ENCODE data around the gene SIDT1. TPM values are rescaled to one million over a fixed set of nuclear protein-coding genes. Genes with fewer than 3 reads are reported as not detected.

Gene SIDT1
- total and polyA plus RNA-seq, 3 donors from 2014 or later, result 5.0 to 8.6 (median 5.9) TPM

DNA sequence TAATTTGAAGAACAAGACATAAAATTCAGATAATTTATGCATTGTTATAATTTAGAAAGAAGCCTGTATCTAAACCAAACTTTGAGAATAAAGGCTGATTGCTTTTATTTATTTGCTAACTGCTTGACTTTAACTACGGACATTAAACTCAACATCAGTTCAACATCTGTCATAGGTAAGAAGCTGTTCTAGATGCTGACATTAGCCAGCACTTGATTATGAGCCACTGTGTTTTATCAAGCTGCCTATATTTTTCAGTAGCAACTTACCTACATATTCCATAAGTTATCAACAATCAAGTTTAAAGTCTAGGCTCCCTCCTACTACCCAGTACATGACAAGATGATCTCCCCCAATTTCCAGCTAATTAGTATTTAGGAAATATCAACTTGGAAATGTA, 122.0 kb downstream of the SIDT1 start:
- TF ChIP-seq POLR2A (IDR thresholded peaks at IDR 0.05), result no peak
- intact Hi-C loops (cut with DNase I; ENCODE audit: low total_unique reads), result no loop called here
- H3K27me3 ChIP-seq, result no peaks in the 10 kb centered on the region
- H3K4me1 ChIP-seq, result no peaks in the 10 kb centered on the region
- 82 to 84% methylated on average over 1 of the region's 1 CpG for WGBS, 2 donors
- no peak for DNase-seq
- H3K27ac ChIP-seq, result no peak overlapping the region
- H3K9me3 ChIP-seq, result no peaks in the 10 kb centered on the region
- H3K36me3 ChIP-seq (ENCODE audit: low read depth, missing control alignments), result no peaks in the 10 kb centered on the region
- H3K4me3 ChIP-seq, result no peak overlapping the region

DNA sequence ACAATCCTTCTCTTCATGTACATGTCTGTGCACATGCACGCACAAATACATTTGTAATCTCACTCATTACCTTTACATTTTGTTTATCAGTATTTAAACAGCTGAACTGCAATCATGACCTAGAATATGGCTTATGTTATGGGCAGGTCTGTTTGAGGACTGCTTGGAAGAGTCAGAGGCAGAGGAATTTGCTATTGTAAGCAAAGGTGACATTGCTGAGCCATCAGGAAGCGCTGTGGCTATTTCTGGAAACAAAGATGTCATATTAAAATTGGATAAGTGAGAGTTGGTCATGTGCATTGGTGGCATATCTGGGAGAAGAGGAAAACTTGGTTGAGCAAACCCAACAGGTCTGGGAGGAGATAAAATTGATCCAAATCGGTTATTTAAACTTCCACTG, 122.5 kb downstream of the SIDT1 start:
- TF ChIP-seq, protein P1, sequence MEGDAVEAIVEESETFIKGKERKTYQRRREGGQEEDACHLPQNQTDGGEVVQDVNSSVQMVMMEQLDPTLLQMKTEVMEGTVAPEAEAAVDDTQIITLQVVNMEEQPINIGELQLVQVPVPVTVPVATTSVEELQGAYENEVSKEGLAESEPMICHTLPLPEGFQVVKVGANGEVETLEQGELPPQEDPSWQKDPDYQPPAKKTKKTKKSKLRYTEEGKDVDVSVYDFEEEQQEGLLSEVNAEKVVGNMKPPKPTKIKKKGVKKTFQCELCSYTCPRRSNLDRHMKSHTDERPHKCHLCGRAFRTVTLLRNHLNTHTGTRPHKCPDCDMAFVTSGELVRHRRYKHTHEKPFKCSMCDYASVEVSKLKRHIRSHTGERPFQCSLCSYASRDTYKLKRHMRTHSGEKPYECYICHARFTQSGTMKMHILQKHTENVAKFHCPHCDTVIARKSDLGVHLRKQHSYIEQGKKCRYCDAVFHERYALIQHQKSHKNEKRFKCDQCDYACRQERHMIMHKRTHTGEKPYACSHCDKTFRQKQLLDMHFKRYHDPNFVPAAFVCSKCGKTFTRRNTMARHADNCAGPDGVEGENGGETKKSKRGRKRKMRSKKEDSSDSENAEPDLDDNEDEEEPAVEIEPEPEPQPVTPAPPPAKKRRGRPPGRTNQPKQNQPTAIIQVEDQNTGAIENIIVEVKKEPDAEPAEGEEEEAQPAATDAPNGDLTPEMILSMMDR (IDR thresholded peaks at IDR 0.05), result no peak
- TF ChIP-seq POLR2A (IDR thresholded peaks at IDR 0.05), result no peak
- DNase-seq, result no peak
- H3K4me1 ChIP-seq, result no peaks in the 10 kb centered on the region
- WGBS, 2 donors, result 87 to 88% methylated on average over 3 of the region's 3 CpGs
- H3K4me3 ChIP-seq, result no peak overlapping the region
- H3K36me3 ChIP-seq (ENCODE audit: low read depth, missing control alignments), result no peaks in the 10 kb centered on the region
- intact Hi-C loops (cut with DNase I; ENCODE audit: low total_unique reads), result no loop called here
- H3K9me3 ChIP-seq, result no peaks in the 10 kb centered on the region
- no peaks in the 10 kb centered on the region for H3K27me3 ChIP-seq
- H3K27ac ChIP-seq, result no peak overlapping the region

DNA sequence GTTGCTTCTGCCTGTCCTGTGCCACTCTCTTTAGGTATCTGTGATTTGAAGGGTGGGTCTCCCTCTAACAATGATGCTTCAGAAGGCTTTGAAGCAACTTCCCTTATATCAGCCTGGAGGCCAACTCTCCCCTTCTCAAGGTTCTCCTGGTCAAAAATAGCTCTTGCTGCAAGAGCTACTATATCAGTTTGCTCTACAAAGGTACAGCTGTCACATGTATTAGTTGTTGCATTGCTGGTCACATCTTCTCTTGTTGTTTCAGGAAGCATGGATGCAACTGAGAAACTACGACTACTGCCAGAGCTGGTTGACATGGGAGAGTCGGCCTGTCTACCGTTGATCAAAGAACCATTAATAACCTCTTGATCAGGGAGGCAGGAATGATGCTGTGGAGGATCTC, 125.8 kb downstream of the SIDT1 start:
- Histone ChIP-seq H3K36me3 (ENCODE audit: low read depth, missing control alignments) (no peaks in the 10 kb centered on the region), H3K27ac (no peak overlapping the region), H3K4me1 (no peaks in the 10 kb centered on the region), H3K27me3 (no peaks in the 10 kb centered on the region), H3K4me3 (no peak overlapping the region), H3K9me3 (no peaks in the 10 kb centered on the region)
- TF ChIP-seq, protein P1 (IDR thresholded peaks at IDR 0.05), result no peak
- TF ChIP-seq POLR2A (IDR thresholded peaks at IDR 0.05), result no peak
- intact Hi-C loops (cut with DNase I; ENCODE audit: low total_unique reads), result no loop called here
- DNase-seq, result no peak
- WGBS, 2 donors, result 94 to 100% methylated on average over 3 of the region's 3 CpGs

DNA sequence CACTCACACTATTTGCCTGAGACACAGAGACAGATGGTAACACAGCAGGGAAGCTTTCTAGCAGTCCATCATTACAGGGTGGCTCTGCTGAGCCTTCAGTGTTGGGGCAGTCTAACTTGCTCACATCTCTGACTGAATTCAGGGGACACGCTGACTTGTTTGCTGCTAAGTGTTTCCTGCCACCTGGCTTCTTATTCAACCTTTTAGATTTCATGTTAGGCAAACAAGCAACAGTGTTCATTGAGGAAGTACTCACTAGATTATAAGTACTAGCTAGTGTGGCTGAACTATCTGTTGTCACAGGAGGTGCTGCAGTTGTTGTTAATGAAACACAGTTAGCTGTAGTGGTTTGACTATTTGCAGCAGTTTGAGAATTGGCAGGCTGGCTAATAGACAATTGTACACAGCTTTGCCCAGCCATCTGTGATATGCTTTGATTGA, 126.8 kb downstream of the SIDT1 start:
- Histone ChIP-seq H3K36me3 (ENCODE audit: low read depth, missing control alignments) (no peaks in the 10 kb centered on the region), H3K4me1 (no peaks in the 10 kb centered on the region), H3K4me3 (no peak overlapping the region), H3K27ac (no peak overlapping the region), H3K9me3 (no peaks in the 10 kb centered on the region), H3K27me3 (no peaks in the 10 kb centered on the region)
- no peak for TF ChIP-seq POLR2A (IDR thresholded peaks at IDR 0.05)
- TF ChIP-seq, protein P1 (IDR thresholded peaks at IDR 0.05), result no peak
- 90 to 91% methylated on average over 1 of the region's 1 CpG for WGBS, 2 donors
- intact Hi-C loops (cut with DNase I; ENCODE audit: low total_unique reads), result no loop called here
- no peak for DNase-seq

DNA sequence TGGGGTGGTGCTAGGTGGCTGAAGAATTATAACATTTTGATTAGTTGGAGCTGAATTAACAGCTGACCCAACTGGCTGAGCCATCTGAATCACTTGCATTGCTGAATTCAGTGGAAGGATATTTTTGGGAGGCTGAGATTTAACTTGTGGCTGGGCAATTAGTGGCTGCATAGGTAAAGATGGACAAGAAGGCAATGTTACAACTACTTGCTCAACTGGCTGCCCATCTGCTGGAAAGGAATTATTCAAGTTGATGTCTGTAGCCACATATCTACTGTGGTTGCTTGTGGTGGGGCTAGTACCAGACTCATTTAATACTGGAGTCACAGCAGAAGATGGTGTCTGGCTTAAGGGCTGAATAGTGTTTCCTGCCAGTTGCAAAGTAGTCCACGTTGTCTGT, 127.6 kb downstream of the SIDT1 start:
- DNase-seq, result no peak
- H3K27me3 ChIP-seq, result no peaks in the 10 kb centered on the region
- intact Hi-C loops (cut with DNase I; ENCODE audit: low total_unique reads), result no loop called here
- no peak overlapping the region for H3K4me3 ChIP-seq
- no peak for TF ChIP-seq POLR2A (IDR thresholded peaks at IDR 0.05)
- TF ChIP-seq, protein P1 (IDR thresholded peaks at IDR 0.05), result no peak
- WGBS, 2 donors, result 60 to 85% methylated on average over 1 of the region's 1 CpG
- no peak overlapping the region for H3K27ac ChIP-seq
- H3K9me3 ChIP-seq, result no peaks in the 10 kb centered on the region
- H3K4me1 ChIP-seq, result no peaks in the 10 kb centered on the region
- no peaks in the 10 kb centered on the region for H3K36me3 ChIP-seq (ENCODE audit: low read depth, missing control alignments)
